ENCODE results near the gene ING3. TPM values are rescaled to one million over a fixed set of nuclear protein-coding genes. Genes with fewer than 3 reads are reported as not detected.

Gene ING3
- total RNA-seq, 1 donor from 2014 or later = 10.8 TPM

DNA sequence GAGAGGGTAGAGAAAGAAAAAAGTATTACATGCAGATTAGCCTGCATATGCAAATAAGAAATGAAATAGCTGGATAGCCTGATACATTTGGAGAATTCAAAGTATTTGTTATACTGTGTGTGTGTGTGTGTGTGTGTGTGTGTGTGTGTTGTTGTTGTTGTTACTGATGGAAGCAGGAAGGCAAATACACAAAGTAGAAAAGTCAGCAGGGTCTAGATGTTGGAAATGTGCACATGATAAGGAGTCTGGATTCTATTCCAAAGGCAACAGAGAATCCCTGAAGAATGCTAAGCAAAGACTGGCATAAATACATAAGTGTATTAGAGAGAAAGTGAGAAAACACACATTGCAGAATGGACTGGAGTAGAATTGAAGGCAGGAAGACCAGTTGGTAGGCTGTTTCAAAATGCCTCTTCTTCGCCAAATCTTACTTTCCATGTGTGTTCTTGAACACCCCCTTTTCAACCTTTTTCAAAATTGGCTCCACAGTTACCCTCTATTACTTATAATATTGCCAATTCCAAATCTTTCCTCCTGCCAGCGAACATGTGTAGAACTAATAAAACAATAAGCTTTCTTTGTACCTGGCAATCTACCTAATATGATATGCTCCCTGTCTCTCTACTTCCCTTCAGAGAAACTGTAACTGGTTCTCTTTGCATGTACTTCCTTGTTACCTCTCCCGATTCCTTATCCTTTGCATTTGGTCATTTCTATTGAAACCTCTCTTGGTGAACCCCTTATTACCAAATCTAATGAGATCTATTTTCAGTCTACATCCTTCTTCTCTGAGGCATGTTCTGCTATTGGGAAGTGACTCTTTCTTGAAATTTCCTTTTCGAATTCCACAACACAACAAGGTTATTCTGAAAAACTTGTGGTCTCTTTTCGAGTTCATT, 44.2 kb downstream of the ING3 start:
- Histone ChIP-seq H3K27me3 (ENCODE audit: control insufficient read depth, insufficient read depth, low read length) (no peaks in the 10 kb centered on the region), H3K36me3 (ENCODE audit: control insufficient read depth, insufficient read depth, low read length) (no peaks in the 10 kb centered on the region), H3K4me3 (ENCODE audit: low read depth, low read length) (no peak overlapping the region)
- peak; percentile 52 for FAIRE-seq
- no peak for TF ChIP-seq CTCF (IDR thresholded peaks at IDR 0.05; ENCODE audit: insufficient read depth, low read length, severe bottlenecking)
- no peak for DNase-seq (ENCODE audit: low read depth)

GRCh38 chr7:120995654-120996053, 45.1 kb downstream of the ING3 start:
- FAIRE-seq = no peak
- TF ChIP-seq CTCF (IDR thresholded peaks at IDR 0.05; ENCODE audit: insufficient read depth, low read length, severe bottlenecking) = no peak

GRCh38 chr7:120996333-120996987, 45.9 kb downstream of the ING3 start:
- Histone ChIP-seq H3K36me3 (ENCODE audit: control insufficient read depth, insufficient read depth, low read length) (no peaks in the 10 kb centered on the region), H3K4me3 (ENCODE audit: low read depth, low read length) (no peak overlapping the region), H3K27me3 (ENCODE audit: control insufficient read depth, insufficient read depth, low read length) (no peaks in the 10 kb centered on the region)
- TF ChIP-seq CTCF (IDR thresholded peaks at IDR 0.05; ENCODE audit: insufficient read depth, low read length, severe bottlenecking) = no peak
- FAIRE-seq = no peak
- DNase-seq (ENCODE audit: low read depth) = peak; percentile 82

More at GRCh38 chr7:120995654-120996053, 45.1 kb downstream of the ING3 start:
- Histone ChIP-seq H3K36me3 (ENCODE audit: control insufficient read depth, insufficient read depth, low read length) (no peaks in the 10 kb centered on the region), H3K27me3 (ENCODE audit: control insufficient read depth, insufficient read depth, low read length) (no peaks in the 10 kb centered on the region), H3K4me3 (ENCODE audit: low read depth, low read length) (no peak overlapping the region)
- DNase-seq (ENCODE audit: low read depth) = no peak

- TF ChIP-seq CTCF (IDR thresholded peaks at IDR 0.05; ENCODE audit: insufficient read depth, low read length, severe bottlenecking) = no peak
- Histone ChIP-seq H3K4me3 (ENCODE audit: low read depth, low read length) (no peak overlapping the region), H3K27me3 (ENCODE audit: control insufficient read depth, insufficient read depth, low read length) (no peaks in the 10 kb centered on the region), H3K36me3 (ENCODE audit: control insufficient read depth, insufficient read depth, low read length) (no peaks in the 10 kb centered on the region)
- DNase-seq (ENCODE audit: low read depth) (no peak), FAIRE-seq (no peak)
Observed at GRCh38 chr7:120996988-120997345, 46.4 kb downstream of the ING3 start.

- TF ChIP-seq CTCF (IDR thresholded peaks at IDR 0.05; ENCODE audit: insufficient read depth, low read length, severe bottlenecking) = no peak
- Histone ChIP-seq H3K27me3 (ENCODE audit: control insufficient read depth, insufficient read depth, low read length) (no peaks in the 10 kb centered on the region), H3K4me3 (ENCODE audit: low read depth, low read length) (no peak overlapping the region), H3K36me3 (ENCODE audit: control insufficient read depth, insufficient read depth, low read length) (no peaks in the 10 kb centered on the region)
- FAIRE-seq (no peak), DNase-seq (ENCODE audit: low read depth) (no peak)
Observed at GRCh38 chr7:120997882-120998474, 47.4 kb downstream of the ING3 start.

Data from bronchial epithelial cell (primary cell).